GM19328 (cell line): ENCODE data around the gene RAB22A.

Experiments used
- ATAC-seq: cut with Tn5 transposase; IDR thresholded peaks from one replicate; pipeline ENCODE4 v1.9.1; 2021; ENCODE audit warnings: mild to moderate bottlenecking, moderate library complexity; ENCODE audit not compliant: unreplicated experiment

The RAB22A gene

GRCh38 chr20:58384821-58385220 lies 75.3 kb downstream of the RAB22A start:
- ATAC-seq = no peak

GRCh38 chr20:58388028-58388601 lies 78.6 kb downstream of the RAB22A start:
- no peak for ATAC-seq

GRCh38 chr20:58388882-58389323 lies 79.4 kb downstream of the RAB22A start, which contains the start of gene VAPB:
TSS of gene VAPB (plus strand) at chr20:58389229. CDS start at chr20:58389460, 231 bp downstream.
- ATAC-seq = peak; percentile 98

- ATAC-seq = peak; percentile 15
These were observed 79.9 kb downstream of the RAB22A start for GRCh38 chr20:58389324-58389967.

GRCh38 chr20:58389968-58390658 lies 80.6 kb downstream of the RAB22A start:
- no peak for ATAC-seq

- no peak for ATAC-seq
These were observed 81.1 kb downstream of the RAB22A start for GRCh38 chr20:58390659-58391035.

GRCh38 chr20:58392286-58392685 lies 82.8 kb downstream of the RAB22A start:
- ATAC-seq = no peak

- no peak for ATAC-seq
These were observed 83.8 kb downstream of the RAB22A start for GRCh38 chr20:58393299-58393698.

GRCh38 chr20:58394801-58395200 lies 85.3 kb downstream of the RAB22A start:
- no peak for ATAC-seq

GRCh38 chr20:58395604-58396003 lies 86.1 kb downstream of the RAB22A start:
- no peak for ATAC-seq

- no peak for ATAC-seq
These were observed 87.9 kb downstream of the RAB22A start for GRCh38 chr20:58397429-58397828.

- no peak for ATAC-seq
These were observed 88.7 kb downstream of the RAB22A start for GRCh38 chr20:58398254-58398653.

- ATAC-seq = no peak
These were observed 90.4 kb downstream of the RAB22A start for GRCh38 chr20:58399926-58400325.

- ATAC-seq = no peak
These were observed 91.6 kb downstream of the RAB22A start for GRCh38 chr20:58401162-58401561.

- no peak for ATAC-seq
These were observed 92.8 kb downstream of the RAB22A start for GRCh38 chr20:58402305-58402704.

- no peak for ATAC-seq
These were observed 93.3 kb downstream of the RAB22A start for GRCh38 chr20:58402827-58403226.

GRCh38 chr20:58403272-58403671 lies 93.8 kb downstream of the RAB22A start:
- ATAC-seq = no peak

GRCh38 chr20:58405504-58406291 lies 96.2 kb downstream of the RAB22A start:
- ATAC-seq = no peak

GRCh38 chr20:58406422-58407001 lies 97.0 kb downstream of the RAB22A start:
- no peak for ATAC-seq

GRCh38 chr20:58407201-58407873 lies 97.8 kb downstream of the RAB22A start:
- no peak for ATAC-seq
